ENCODE measurements around the gene TXN2. TPM values are rescaled to one million over a fixed set of nuclear protein-coding genes. Genes with fewer than 3 reads are reported as not detected.
A peak's percentile ranks its signal among the peaks of the same experiment; 100 is the strongest.
"Not testable (repeated sequence)": the region's sequence is repeated elsewhere in the genome, so short reads cannot be mapped to it uniquely, and the experiment has no call there.

TXN2 gene
- total RNA-seq, 1 experiment from 2014 or later, result 16.7 TPM

DNA sequence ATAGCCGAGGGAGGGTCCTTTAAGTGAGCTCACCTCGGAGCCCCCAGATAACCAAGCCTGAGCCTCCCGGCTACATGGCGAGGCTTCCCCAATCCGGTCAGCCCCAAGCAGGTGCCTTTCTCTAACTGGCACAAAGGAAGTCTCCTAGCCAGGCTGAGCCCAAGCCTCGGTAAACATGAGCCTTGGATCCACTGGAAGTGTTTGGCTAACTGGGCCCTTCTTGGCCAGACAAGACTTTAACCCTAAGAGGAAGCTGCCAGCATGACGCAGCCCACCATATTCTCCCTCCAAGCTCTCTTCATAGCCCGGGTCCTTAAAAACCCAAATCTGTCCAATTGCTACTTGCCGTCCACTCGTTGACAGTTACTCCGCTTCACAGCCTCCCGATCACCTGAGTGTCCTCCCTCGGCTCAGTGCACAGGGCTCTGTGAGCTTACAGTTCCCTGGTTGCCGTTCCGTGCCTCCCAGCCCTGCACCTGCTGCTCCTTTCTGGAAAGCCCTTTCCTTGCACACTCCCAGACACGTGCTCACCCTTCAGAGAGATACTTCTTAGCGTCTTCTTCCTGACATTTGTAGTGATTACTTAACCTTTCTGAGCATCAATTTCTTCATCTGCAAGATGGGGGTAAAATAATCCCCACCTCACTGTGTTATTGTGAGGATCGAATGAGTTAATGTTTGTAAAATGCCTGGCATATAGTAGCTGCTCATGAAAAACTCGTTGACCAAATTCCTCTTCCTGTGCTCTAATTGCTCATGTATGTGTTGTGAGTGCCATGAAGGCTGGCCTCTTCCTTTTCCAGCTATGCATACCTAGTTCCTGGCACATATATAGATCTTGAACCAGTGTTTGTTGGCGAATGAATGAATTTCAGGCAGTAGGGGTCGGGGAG, 25.6 kb downstream of the TXN2 start:
- DNase-seq (ENCODE audit: low read depth), result no peak

DNA sequence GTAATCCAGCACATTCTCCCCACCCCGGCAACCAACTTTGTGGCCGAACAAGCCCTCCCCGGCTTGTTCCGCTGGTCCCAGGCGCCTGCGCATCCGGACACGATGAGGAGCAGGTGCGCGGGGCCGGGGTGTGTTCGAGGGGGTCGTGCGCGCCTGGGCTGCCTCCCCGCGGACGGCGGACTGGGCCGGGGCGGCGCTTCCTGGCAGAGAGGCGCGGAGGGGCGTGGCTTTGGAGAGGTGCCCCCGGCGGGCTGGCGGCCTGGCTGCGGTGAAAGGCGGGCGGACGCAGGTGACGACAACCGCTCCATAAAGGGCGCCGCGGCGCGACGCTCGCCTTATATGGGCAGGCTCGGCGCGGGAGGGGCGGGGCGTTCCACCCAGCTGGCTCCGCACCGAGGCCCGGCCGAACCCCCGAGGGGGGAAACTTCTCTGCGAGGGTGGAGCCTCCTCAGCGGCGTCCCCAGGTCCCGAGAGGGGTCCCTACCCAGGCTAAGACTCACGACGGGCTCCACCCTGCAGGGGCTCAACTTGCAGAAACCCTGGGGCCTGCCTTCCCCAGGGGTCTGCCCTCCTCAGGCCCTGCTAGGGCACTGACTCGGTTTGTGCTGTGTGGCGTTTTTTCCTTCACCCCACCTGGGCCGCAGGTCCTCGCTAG, 26.4 kb downstream of the TXN2 start:
- peak; percentile 87 for DNase-seq (ENCODE audit: low read depth)

DNA sequence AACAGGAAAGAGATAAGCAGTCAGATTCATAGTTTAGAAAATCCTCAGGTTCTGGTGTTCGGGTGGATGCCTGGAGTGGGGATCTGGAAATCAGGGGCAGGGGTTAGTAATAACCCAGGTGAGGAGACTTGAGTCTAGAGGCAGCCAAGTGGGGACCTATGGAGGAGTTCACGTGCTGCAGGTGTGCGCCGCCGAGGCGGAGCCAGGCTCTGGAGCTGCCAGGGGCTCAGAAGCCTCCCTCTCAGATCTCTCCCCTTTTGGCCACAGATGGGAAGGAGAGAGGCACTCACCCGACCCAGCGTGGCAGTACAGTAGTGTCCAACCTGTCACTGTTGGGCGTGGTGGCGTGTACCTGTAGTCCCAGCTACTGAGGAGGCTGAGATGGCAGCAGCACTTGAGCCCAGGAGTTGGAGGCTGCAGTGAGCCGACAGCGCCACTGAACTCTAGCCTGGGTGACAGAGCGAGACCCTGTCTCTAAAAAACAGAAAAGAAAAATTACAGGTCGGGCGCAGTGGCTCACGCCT, 27.5 kb downstream of the TXN2 start:
- DNase-seq (ENCODE audit: low read depth), result no peak

DNA sequence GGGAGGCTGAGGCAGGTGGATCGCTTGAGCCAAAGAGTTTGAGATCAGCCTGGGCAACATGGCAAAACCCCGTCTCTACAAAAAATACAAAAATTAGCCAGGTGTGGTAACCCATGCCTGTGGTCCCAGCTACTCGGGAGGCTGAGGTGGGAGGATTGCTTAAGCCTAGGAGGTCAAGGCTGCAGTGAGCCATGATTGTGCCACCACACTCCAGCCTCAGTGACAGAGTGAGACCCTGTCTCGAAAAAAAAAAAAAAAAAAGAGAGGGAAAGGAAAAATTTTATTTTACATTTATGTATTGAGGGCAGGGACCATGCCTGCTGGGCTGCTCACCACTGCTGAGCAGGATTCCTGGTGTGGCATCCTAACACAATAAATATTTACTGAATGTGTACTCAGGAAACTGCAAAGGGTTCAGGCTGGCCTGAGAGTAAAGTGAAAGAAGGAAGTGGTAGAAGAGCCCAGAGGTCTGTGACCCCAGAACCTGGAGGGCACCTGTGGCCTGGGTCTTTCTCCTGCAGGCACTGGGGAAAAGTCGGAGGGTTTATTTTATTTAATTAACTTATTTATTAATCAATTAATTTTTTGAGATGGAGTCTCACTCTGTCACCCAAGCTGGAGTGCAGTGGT, 28.3 kb downstream of the TXN2 start:
- DNase-seq (ENCODE audit: low read depth), result not testable (repeated sequence)

DNA sequence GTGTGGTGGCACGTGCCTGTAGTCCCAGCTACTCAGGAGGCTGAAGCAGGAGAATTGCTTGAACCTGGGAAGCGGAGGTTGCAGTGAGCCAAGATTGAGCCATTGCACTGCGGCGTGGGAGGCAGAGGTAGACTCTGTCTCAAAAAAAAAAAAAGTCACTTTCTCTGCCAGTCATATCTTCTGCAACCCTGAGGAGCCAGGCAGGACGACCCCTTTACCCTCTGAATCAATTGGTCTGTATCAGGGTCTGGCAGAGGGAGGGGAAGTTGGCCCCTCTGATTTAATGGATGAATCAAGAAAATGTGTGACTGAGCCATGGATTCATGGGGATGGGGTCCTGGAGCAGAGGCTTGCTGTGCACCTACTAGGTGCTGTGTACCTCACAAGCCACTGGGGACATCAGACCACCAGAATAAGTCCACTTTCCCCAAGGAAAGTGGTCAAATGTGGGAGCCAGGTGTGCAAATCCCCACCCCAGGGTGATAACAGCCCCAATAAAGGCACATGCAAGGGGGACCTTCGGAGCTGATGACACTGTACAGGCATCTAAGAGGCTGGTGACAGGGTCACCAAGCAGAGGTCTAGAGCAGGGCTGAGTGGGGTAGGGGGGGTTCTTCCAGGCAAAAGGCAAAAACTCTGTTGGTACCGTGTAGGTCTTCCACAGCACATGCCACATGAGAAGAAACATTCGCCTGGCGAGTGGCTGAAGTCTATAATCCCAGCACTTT, 29.0 kb downstream of the TXN2 start:
- DNase-seq (ENCODE audit: low read depth), result no peak

DNA sequence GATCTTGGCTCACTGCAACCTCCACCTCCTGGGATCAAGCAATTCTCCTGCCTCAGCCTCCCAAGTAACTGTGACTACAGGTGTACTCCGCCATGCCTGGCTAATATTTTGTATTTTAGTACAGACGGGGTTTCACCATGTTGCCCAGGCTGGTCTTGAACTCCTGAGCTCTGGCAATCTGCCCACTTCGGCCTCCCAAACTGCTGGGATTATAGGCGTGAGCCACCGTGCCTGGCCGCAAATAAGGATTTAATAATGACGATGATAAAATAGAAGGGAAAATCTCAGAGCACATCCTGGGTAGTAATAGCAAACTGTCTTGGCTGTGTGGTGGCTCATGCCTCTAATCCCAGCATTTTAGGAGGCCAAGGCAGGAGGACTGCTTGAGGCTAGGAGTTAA, 30.5 kb downstream of the TXN2 start:
- not testable (repeated sequence) for DNase-seq (ENCODE audit: low read depth)

DNA sequence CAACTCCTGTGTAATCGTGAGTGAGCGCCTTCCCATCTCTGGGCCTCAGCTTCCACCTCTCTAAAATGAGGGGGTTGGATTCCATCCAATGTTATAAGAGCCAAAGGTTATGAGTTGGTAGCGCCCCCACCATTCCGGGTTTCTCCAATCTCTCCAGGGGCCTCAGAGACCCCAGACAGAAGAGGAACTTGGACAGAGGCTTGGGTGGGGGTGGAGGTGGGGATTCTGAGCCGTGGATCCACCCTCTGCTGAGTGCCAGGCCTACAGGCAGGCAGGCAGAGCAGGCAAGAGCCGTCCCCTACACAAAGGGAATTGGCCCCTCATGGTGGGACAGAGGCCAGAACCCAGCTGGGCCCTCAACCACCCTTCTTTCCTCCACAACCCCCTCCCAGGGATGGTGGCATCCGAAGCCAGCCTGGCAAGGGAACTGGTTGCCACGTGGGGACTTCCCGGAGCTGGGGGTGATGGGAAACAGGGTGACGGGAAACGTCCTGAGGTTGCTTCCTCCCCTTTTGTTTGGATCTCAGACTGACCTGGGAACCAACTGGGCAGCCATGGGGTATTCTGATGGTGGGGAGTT, 31.8 kb downstream of the TXN2 start:
- DNase-seq (ENCODE audit: low read depth), result no peak

DNA sequence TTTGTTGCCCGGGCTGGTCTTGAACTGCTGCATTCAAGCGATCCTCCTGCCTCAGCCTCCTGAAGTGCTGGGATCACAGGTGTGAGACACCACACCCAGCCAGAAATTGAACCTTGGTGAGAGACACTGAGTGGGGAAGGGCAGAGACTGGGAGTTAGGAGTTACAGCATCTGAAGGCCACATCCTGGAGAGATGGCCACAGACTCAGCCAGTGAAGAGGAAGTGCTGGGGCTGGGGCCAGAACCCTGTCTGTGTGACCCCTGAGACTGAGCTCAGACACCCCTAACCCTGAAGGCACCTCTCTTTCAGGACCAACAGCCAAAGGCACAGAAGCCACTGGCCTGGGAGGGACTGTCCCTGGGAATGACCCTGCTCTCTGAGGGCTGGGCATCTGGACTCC, 33.8 kb downstream of the TXN2 start:
- DNase-seq (ENCODE audit: low read depth), result no peak

DNA sequence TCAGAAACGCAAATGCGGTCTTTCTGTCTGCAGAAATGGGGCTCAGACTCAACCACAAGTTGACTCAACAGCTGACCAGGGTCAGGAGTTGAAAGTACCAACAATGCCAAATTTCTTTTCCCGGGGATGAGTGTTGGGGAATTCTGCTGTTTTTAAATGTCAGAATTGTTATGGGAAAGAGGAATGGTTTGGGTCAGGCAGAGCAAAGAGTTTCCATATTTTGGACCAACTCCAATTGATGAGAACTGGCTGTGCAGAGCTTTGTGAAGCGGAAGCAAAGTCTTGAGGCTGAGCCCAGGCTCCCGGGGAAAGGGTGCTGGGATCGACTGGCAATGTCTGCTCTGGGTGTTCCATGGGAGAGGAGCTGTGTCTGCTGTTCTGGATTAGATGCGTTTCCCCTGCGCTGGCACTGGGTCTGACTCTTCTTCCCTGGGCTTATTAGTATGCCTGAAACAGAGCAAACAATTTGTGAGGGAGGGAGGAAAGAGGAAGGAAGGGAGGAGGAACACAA, 36.2 kb downstream of the TXN2 start:
- DNase-seq (ENCODE audit: low read depth), result peak; percentile 94

DNA sequence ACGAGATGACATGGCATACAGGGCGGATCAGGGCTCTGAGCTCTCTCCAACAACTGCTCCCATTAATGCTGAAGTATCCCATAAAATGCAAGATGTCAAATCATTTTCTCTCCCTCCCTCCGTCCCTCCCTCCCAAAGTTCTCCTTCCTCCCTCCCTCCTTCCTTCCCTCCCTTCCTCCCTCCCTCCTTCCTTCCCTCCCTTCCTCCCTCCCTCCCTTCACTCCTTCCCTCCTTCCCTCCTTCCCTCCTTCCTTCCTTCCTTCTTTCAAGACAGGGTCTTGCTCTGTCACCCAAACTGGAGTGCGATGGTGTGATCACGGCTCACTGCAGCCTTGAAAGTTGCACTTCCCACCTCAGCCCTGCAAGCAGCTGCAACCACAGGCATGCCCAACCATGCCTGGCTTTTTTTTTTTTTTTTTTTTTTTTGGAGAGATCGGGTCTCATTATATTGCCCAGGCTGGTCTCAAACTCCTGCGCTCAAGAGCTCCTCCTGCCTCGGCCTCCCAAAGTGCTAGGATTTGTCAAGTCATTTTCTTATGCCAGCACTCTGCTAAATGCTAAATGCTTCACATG, 38.2 kb downstream of the TXN2 start:
- DNase-seq (ENCODE audit: low read depth), result no peak

DNA sequence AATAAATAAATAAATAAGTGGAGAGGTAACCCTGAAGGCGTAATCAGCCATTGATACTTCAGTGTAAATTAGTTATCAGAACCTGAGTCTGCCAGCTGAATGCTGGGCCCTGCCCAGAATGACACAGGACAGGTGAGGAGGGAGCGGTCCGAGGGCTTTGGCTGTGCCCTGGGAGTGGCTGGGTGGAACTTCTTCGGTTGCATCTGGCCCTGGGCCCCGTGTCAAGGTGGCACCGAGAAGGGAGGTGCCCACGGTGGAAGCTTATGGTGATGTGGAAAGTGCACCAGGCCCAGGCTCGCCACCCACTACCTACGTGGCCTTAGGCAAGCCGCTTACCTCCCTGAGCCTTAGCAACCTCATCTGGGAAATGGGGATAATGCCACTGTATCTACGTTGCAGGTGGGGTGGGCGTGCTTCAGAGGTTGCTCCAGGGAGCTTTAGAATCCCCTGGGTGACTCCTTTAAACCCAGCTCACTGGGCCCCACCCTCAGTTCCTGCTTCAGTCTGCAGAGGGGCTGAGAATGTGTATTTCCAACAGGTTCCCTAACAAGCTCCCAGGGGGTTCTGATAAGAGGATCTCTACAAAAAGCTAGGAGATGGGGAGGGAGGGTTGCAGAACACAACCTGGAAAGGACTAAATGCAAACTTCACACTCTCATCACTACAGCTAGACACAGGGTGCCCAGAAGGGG, 38.8 kb downstream of the TXN2 start:
- no peak for DNase-seq (ENCODE audit: low read depth)

DNA sequence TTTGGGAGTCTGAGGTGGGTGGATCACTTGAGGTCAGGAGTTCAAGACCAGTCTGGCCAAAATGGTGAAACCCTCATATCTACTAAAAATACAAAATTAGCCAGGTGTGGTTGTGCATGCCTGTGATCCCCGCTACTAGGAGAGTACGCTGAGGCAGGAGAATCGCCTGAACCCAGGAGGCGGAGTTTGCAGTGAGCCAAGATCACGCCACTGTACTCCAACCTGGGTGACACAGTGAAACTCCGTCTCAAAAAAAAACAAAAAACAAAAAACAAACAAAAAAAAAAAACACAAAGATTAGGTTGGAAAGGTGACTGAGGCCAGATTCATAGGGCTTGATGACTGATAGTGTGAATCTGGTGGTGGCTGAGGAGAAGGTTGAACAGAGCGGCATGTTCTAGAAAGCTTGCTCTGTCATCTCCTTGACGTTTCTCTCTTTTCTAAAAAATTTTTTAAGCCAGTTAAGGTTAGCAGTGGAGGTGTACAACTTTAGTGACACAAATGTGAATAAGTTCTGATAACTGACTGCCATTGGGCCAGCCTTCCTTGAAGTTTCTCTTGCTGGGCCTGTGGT, 40.9 kb downstream of the TXN2 start:
- DNase-seq (ENCODE audit: low read depth), result no peak

DNA sequence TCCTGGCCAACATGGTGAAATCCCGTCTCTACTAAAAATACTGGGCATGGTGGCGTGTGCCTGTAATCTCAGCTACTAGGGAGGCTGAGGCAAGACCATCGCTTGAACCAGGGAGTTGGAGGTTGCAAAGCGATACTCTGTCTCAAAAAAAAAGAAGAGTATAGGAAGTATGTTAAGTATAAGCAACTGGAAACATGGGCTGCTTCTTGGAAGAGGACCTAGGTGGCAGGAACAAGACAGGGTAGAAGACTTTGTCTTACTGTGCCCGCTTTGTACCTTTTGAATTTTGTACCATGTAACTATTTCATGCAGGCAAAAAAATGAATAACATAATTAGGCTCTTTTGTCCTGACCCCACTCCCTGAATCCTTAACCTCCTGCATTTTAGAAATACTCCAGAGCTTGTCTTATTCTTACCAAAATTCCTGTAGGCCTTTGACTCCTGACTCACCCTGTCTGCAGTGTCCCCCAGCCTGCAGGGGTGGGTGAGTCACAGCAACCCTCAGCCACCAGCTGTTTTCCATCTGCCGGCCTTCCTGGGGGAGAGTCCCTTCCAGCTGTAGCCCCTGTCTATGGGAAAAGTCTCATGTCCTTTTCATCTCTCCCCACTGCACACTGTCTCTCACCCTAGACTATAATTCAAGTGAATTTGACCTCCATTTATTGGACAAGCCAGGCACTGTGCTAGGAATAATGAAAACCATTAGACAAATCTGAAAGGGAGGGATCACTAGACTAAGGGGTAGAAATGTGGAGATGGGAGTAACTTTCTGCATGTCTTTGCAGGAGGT, 41.8 kb downstream of the TXN2 start:
- DNase-seq (ENCODE audit: low read depth), result peak; percentile 89

DNA sequence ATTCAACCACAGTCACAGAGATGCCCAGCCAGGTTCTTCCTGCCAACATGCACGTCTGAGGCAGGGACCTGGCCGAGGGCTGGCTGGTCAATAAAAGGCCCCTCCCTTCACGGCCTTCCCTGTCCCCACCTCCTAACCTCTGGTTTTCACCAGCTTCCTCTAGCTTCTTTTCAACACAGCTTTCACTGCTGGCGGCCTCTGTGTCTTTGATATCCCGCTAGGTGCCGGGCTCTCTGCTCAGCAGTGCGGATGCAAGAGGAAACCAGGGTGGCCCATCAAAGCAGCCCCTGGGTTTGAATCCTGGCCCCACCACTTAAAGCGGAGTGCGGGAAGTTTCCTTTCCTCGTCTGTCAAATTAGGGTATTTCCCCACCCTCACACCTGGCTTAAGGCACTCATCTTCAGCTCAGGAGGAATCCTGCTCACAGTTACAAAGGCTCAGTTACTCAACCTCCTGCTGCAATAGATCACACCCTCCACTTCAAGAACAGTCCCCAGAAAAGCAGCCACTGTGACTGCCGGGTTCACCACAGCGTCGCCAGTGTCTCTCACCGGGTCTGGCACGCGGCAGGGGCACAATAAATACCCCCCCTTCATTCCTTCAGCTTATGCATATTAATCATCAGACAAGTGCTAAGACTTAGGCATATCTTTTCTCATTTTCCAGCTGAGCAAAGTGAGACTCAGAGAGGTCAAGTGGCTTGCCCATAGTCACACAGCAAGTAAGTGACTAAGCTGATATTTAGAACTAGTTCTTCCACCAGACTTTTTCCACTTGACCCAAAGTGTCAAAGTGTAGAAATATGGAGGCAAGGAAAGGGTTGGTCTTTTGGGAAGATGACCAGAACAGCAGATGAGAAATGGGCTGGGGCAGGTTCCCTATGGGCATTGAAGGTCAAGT, 45.7 kb downstream of the TXN2 start:
- peak; percentile 30 for DNase-seq (ENCODE audit: low read depth)

DNA sequence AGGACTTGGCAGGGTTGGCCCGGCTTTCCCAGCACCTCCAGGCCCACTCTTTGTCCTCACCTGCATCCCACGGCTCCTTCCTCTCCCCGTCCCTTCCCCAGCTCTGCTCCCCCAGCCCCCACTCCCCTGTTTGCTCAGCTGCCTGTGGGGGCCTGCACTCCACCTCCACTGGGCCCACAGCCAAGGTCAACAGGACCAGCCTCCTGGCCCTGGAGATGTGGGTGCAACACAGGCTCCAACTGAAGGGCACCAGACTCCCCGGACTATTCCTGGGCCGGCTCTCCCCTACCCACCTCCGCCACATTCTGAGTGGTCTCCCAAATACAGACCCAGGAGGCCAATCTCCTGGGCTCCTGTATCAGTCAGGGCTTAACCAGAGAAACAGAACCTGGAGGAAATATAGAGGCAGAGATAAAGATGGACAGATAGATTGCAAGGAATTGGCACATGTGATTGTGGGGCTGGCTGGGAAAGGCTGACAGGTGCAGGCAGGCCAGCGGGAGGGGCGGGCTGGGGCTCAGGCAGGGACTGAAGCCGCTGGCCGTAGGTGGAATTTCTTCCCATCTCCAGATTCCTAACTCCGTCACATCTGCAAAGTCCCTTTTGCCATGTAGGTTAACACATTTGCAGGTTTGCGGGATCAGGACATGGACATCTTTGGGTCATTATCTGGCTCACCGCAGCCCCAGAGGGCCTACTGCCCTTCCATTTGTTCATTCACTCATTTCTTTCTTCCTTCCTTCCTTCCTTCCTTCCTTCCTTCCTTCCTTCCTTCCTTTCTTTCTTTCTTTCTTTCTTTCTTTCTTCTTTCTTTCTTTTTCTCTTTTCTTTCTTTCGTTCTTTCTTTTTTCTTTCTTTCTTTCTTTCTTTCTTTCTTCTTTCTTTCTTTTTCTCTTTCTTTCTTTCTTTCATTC, 47.9 kb downstream of the TXN2 start:
- no peak for DNase-seq (ENCODE audit: low read depth)

DNA sequence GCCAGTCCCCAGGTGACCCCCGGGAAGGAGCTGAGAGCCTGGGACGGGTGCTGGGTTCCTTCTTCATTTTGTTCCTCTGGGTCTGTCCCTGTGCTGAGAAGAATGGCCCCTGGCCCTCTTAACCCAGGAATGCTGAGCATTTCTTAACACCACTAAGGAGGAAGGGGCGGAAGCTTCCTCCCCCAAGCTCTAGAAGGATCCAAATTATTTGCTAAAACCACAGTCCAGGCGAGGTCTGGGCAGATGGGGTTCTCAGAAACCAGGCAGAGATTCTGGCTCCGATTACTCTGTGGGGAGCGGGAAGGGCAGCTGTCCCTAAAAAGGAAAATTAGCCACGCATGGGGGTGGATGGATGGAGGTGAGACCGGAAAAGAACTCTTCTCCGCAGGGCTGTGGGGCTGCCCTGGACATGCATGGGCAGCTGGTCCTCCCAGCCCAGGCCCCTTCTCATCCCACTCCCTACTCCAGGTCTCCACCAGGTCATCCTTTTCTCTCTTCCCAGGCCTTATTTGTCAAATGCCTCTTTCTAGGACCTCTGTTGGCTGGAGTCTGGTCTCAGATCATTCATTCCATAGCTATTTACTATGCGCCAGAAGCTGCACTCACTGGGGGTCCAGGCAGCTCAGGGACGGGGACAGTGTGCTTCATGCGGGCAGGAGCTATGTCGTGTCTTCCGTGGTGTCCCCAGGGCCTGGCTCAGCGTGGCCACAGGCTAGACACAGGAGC, 48.7 kb downstream of the TXN2 start:
- DNase-seq (ENCODE audit: low read depth), result peak; percentile 36

Data from M059J (cell line).